ENCODE results near the gene AP1M2. TPM values are rescaled to one million over a fixed set of nuclear protein-coding genes. Genes with fewer than 3 reads are reported as not detected.

The AP1M2 gene
- polyA plus RNA-seq, 2 of the 4 experiments (the other 2 are of a cell fraction) = 17.4 to 53.1 TPM

GRCh38 chr19:10538204-10538983 is 48.7 kb downstream of the AP1M2 start:
- Histone ChIP-seq H3K9me3 (no peaks in the 10 kb centered on the region), H3K27ac (no peak overlapping the region), H3K4me2 (no peak overlapping the region), H3K4me3 (no peak overlapping the region), H3K4me1 (no peaks in the 10 kb centered on the region)
- POLR2A ChIA-PET = interaction anchor here (0.6 kb wide), 3 partner anchors 28 to 36 kb away, joined by 3 read pairs; partner anchors contain the start of gene KEAP1
- CTCF ChIA-PET = interaction anchor here (0.8 kb wide), 1 partner anchor 28 kb away, joined by 3 read pairs; no protein-coding TSS in a partner anchor
- ATAC-seq = no peak; a peak in 1 of 6 replicates
- DNase-seq (ENCODE audit: low read depth in 1 of 2, low spot score in 1 of 2) = no peak
- WGBS (ENCODE audit: missing lambda C conversion rate) = 66% methylated on average over 20 of the region's 20 CpGs
- TF ChIP-seq EHF (CRISPR knock-in tag; IDR thresholded peaks at IDR 0.05) = no peak
- TF ChIP-seq EP300 (IDR thresholded peaks at IDR 0.05) = no peak
- no peak for TF ChIP-seq CBX8 (IDR thresholded peaks at IDR 0.05)
- FAIRE-seq = no peak

- no peaks in the 10 kb centered on the region for H3K4me1 ChIP-seq
- ATAC-seq (no peak), DNase-seq (ENCODE audit: low read depth in 1 of 2, low spot score in 1 of 2) (no peak), FAIRE-seq (no peak)
- WGBS (ENCODE audit: missing lambda C conversion rate) = 49% methylated on average over 11 of the region's 11 CpGs
- POLR2A ChIA-PET = interaction anchor here (0.6 kb wide), 3 partner anchors 27 to 35 kb away, joined by 3 read pairs; partner anchors contain the start of gene KEAP1
- H3K27ac ChIP-seq = no peak overlapping the region
- no peaks in the 10 kb centered on the region for H3K9me3 ChIP-seq
- H3K4me3 ChIP-seq = no peak overlapping the region
- no peak overlapping the region for H3K4me2 ChIP-seq
- CTCF ChIA-PET = interaction anchor here (0.8 kb wide), 1 partner anchor 27 kb away, joined by 3 read pairs; no protein-coding TSS in a partner anchor
- TF ChIP-seq NPAS2 (CRISPR knock-in tag; IDR thresholded peaks at IDR 0.05; ENCODE audit: borderline replicate concordance) = no peak
- no peak for TF ChIP-seq GATA3 (IDR thresholded peaks at IDR 0.05; ENCODE audit: borderline replicate concordance)
- TF ChIP-seq CHD4 (IDR thresholded peaks at IDR 0.05; ENCODE audit: borderline replicate concordance) = no peak
- TF ChIP-seq FOXS1 (CRISPR knock-in tag; IDR thresholded peaks at IDR 0.05) = no peak
- no peak for TF ChIP-seq NR3C1 (IDR thresholded peaks at IDR 0.05)
- TF ChIP-seq, protein P1, sequence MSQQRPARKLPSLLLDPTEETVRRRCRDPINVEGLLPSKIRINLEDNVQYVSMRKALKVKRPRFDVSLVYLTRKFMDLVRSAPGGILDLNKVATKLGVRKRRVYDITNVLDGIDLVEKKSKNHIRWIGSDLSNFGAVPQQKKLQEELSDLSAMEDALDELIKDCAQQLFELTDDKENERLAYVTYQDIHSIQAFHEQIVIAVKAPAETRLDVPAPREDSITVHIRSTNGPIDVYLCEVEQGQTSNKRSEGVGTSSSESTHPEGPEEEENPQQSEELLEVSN (IDR thresholded peaks at IDR 0.05; ENCODE audit: borderline replicate concordance, low read depth) = no peak
- TF ChIP-seq JUN (IDR thresholded peaks at IDR 0.05) = no peak
- TF ChIP-seq, protein P2, sequence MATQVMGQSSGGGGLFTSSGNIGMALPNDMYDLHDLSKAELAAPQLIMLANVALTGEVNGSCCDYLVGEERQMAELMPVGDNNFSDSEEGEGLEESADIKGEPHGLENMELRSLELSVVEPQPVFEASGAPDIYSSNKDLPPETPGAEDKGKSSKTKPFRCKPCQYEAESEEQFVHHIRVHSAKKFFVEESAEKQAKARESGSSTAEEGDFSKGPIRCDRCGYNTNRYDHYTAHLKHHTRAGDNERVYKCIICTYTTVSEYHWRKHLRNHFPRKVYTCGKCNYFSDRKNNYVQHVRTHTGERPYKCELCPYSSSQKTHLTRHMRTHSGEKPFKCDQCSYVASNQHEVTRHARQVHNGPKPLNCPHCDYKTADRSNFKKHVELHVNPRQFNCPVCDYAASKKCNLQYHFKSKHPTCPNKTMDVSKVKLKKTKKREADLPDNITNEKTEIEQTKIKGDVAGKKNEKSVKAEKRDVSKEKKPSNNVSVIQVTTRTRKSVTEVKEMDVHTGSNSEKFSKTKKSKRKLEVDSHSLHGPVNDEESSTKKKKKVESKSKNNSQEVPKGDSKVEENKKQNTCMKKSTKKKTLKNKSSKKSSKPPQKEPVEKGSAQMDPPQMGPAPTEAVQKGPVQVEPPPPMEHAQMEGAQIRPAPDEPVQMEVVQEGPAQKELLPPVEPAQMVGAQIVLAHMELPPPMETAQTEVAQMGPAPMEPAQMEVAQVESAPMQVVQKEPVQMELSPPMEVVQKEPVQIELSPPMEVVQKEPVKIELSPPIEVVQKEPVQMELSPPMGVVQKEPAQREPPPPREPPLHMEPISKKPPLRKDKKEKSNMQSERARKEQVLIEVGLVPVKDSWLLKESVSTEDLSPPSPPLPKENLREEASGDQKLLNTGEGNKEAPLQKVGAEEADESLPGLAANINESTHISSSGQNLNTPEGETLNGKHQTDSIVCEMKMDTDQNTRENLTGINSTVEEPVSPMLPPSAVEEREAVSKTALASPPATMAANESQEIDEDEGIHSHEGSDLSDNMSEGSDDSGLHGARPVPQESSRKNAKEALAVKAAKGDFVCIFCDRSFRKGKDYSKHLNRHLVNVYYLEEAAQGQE (IDR thresholded peaks at IDR 0.05) = no peak
Measured at GRCh38 chr19:10537668-10538067, 49.4 kb downstream of the AP1M2 start.

- no peak overlapping the region for H3K27ac ChIP-seq
- no peak for TF ChIP-seq CBX2 (IDR thresholded peaks at IDR 0.05; ENCODE audit: borderline replicate concordance, low read depth)
- no peak for TF ChIP-seq NFE2L2 (conservative IDR thresholded peaks at IDR 0.05; ENCODE audit: low read length)
- TF ChIP-seq ESRRA (IDR thresholded peaks at IDR 0.05; ENCODE audit: borderline replicate concordance, low read length) = no peak
- no peak for TF ChIP-seq MAZ (IDR thresholded peaks at IDR 0.05; ENCODE audit: borderline replicate concordance, low read depth, low read length)
- no peak for TF ChIP-seq BHLHE40 (IDR thresholded peaks at IDR 0.05; ENCODE audit: low read depth, low read length)
- no peak for TF ChIP-seq NPAS2 (CRISPR knock-in tag; IDR thresholded peaks at IDR 0.05; ENCODE audit: borderline replicate concordance)
- TF ChIP-seq ELK1 (IDR thresholded peaks at IDR 0.05; ENCODE audit: low read depth, low read length) = no peak
- no peak for TF ChIP-seq POLR2AphosphoS2 (conservative IDR thresholded peaks at IDR 0.05; ENCODE audit: low read length)
- TF ChIP-seq RFX5 (IDR thresholded peaks at IDR 0.05) = no peak
- TF ChIP-seq, protein P3, sequence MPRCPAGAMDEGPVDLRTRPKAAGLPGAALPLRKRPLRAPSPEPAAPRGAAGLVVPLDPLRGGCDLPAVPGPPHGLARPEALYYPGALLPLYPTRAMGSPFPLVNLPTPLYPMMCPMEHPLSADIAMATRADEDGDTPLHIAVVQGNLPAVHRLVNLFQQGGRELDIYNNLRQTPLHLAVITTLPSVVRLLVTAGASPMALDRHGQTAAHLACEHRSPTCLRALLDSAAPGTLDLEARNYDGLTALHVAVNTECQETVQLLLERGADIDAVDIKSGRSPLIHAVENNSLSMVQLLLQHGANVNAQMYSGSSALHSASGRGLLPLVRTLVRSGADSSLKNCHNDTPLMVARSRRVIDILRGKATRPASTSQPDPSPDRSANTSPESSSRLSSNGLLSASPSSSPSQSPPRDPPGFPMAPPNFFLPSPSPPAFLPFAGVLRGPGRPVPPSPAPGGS (IDR thresholded peaks at IDR 0.05) = no peak
- TF ChIP-seq MAX (IDR thresholded peaks at IDR 0.05) = no peak
- no peak for TF ChIP-seq NR3C1 (IDR thresholded peaks at IDR 0.05)
- TF ChIP-seq, protein P1 (IDR thresholded peaks at IDR 0.05; ENCODE audit: borderline replicate concordance, low read depth) = no peak
- TF ChIP-seq HDAC2 (IDR thresholded peaks at IDR 0.05) = no peak
- no peak for TF ChIP-seq ZFP36 (IDR thresholded peaks at IDR 0.05; ENCODE audit: borderline replicate concordance, partially characterized antibody)
- no peak for TF ChIP-seq PHF8 (IDR thresholded peaks at IDR 0.05; ENCODE audit: borderline replicate concordance, low read depth)
- H3K4me3 ChIP-seq = no peak overlapping the region
- FAIRE-seq (no peak), ATAC-seq (no peak), DNase-seq (ENCODE audit: low read depth in 1 of 2, low spot score in 1 of 2) (no peak)
- ChIA-PET CTCF (interaction anchor here (0.9 to 1.8 kb wide), 4 partner anchors 16 to 164 kb away, joined by 3 to 5 read pairs (median 3); no protein-coding TSS in a partner anchor), POLR2A (interaction anchor here (0.7 kb wide), 1 partner anchor 118 kb away, joined by 8 read pairs; no protein-coding TSS in a partner anchor)
- 60% methylated on average over 6 of the region's 6 CpGs for WGBS (ENCODE audit: missing lambda C conversion rate)
- H3K4me1 ChIP-seq = no peaks in the 10 kb centered on the region
- H3K9me3 ChIP-seq = no peaks in the 10 kb centered on the region
- H3K4me2 ChIP-seq = no peak overlapping the region
Measured at GRCh38 chr19:10535613-10536012, 51.5 kb downstream of the AP1M2 start.
